Stimulated activated CD8-positive, alpha-beta memory T cell treated with anti-CD3 and anti-CD28 coated beads, Interleukin-12 subunit alpha, Interleukin-12 subunit beta, amount 100 ng/mL, for 24 hours (primary cell): ENCODE data around the gene IGDCC3.

Experiments
- DNase-seq: peaks from one replicate; pipeline ENCODE4 v3.0.0-alpha.2; 2020; ENCODE audit errors: extremely low read depth

The IGDCC3 gene

GRCh38 chr15:65292938-65293518, 84.8 kb downstream of the IGDCC3 start:
- no peak for DNase-seq

GRCh38 chr15:65290228-65290627, 87.6 kb downstream of the IGDCC3 start:
- no peak for DNase-seq

- no peak for DNase-seq
These were observed 88.4 kb downstream of the IGDCC3 start for GRCh38 chr15:65289261-65289854.

GRCh38 chr15:65287520-65287855, 90.3 kb downstream of the IGDCC3 start:
- DNase-seq, result no peak

- peak; percentile 87 for DNase-seq
These were observed 90.9 kb downstream of the IGDCC3 start, which contains the start of gene PARP16 for GRCh38 chr15:65286704-65287519. Gene PARP16, minus strand, starts transcription at chr15:65286883. Its CDS starts 457 bp downstream, at chr15:65286426.

GRCh38 chr15:65286069-65286703, 91.6 kb downstream of the IGDCC3 start:
- DNase-seq, result no peak

- DNase-seq, result no peak
These were observed 92.3 kb downstream of the IGDCC3 start for GRCh38 chr15:65285291-65286068.

- no peak for DNase-seq
These were observed 99.3 kb downstream of the IGDCC3 start for GRCh38 chr15:65278480-65278879.
